GDM1 (cell line): ENCODE measurements around the gene ZNF592.

ENCODE experiments used
- DNase-seq: peaks from one replicate; lab custom pipeline; 2025; lab: John Stamatoyannopoulos, UW

ZNF592 gene

GRCh38 chr15:84807228-84807627 is 58.8 kb downstream of the ZNF592 start:
- no peak for DNase-seq

- no peak for DNase-seq
Observed at GRCh38 chr15:84810073-84810840, 61.9 kb downstream of the ZNF592 start.

- no peak for DNase-seq
Observed at GRCh38 chr15:84811151-84811550, 62.8 kb downstream of the ZNF592 start.

GRCh38 chr15:84811828-84812227 is 63.4 kb downstream of the ZNF592 start:
- DNase-seq: no peak

GRCh38 chr15:84812842-84813241 is 64.5 kb downstream of the ZNF592 start:
- DNase-seq: no peak

GRCh38 chr15:84813435-84813834 is 65.0 kb downstream of the ZNF592 start:
- no peak for DNase-seq

GRCh38 chr15:84813931-84814330 is 65.5 kb downstream of the ZNF592 start:
- no peak for DNase-seq

- no peak for DNase-seq
Observed at GRCh38 chr15:84814916-84815315, 66.5 kb downstream of the ZNF592 start.

- DNase-seq: no peak
Observed at GRCh38 chr15:84816694-84817465, 68.5 kb downstream of the ZNF592 start, which contains the start of gene ALPK3. ALPK3 (plus strand) TSS chr15:84817356; CDS start chr15:84817453, 97 bp downstream.

GRCh38 chr15:84817466-84818081 is 69.2 kb downstream of the ZNF592 start:
- DNase-seq: no peak

GRCh38 chr15:84818261-84819131 is 70.1 kb downstream of the ZNF592 start:
- no peak for DNase-seq

GRCh38 chr15:84819291-84819768 is 70.9 kb downstream of the ZNF592 start:
- DNase-seq: no peak

GRCh38 chr15:84819791-84820190 is 71.4 kb downstream of the ZNF592 start:
- no peak for DNase-seq

- no peak for DNase-seq
Observed at GRCh38 chr15:84821501-84822021, 73.2 kb downstream of the ZNF592 start.

- no peak for DNase-seq
Observed at GRCh38 chr15:84822653-84823281, 74.4 kb downstream of the ZNF592 start.

GRCh38 chr15:84823282-84823878 is 75.0 kb downstream of the ZNF592 start:
- DNase-seq: no peak

GRCh38 chr15:84824260-84825007 is 76.0 kb downstream of the ZNF592 start:
- no peak for DNase-seq

- DNase-seq: no peak
Observed at GRCh38 chr15:84826369-84826823, 78.0 kb downstream of the ZNF592 start.

GRCh38 chr15:84827246-84827645 is 78.9 kb downstream of the ZNF592 start:
- no peak for DNase-seq
